MM.1S (cell line): ENCODE data around the gene CA10.

ENCODE experiments used
- DNase-seq: peaks from one replicate; pipeline ENCODE4 v3.0.0-alpha.2; 2015
- H2AFZ ChIP-seq: fragments of 300-600 bp; sonication (generic); 2 replicates; pipeline ENCODE4 v1.6.0; 2016; ENCODE audit warnings: antibody characterized with exemption, low read length
- H3F3A ChIP-seq: fragments of 300-600 bp; sonication (generic); 2 replicates; pipeline ENCODE4 v1.6.1; 2016; ENCODE audit warnings: mild to moderate bottlenecking, antibody characterized with exemption, low read length, moderate library complexity, mixed read lengths; ENCODE audit not compliant: insufficient read depth
- H3K27ac ChIP-seq: fragments of 300-600 bp; sonication (generic); 2 replicates; pipeline ENCODE4 v1.5.1; 2016; ENCODE audit warnings: mild to moderate bottlenecking, low read length
- H3K27me3 ChIP-seq: fragments of 300-600 bp; sonication (generic); replicated peaks from 2 replicates; pipeline ENCODE4 v1.6.0; 2016; ENCODE audit warnings: low read length; ENCODE audit not compliant: insufficient read depth
- H3K36me3 ChIP-seq: fragments of 300-600 bp; sonication (generic); replicated peaks from 2 replicates; pipeline ENCODE4 v1.6.1; 2016; ENCODE audit warnings: mild to moderate bottlenecking, low read length, mixed read lengths; ENCODE audit not compliant: insufficient read depth
- H3K4me1 ChIP-seq: fragments of 300-600 bp; sonication (generic); 2 replicates; pipeline ENCODE4 v1.6.1; 2016; ENCODE audit warnings: low read length, mixed read lengths
- H3K4me2 ChIP-seq: fragments of 300-600 bp; sonication (generic); 2 replicates; pipeline ENCODE4 v1.6.0; 2016; ENCODE audit warnings: low read depth, low read length
- H3K4me3 ChIP-seq: fragments of 300-600 bp; sonication (generic); 2 replicates; pipeline ENCODE4 v1.5.1; 2016; ENCODE audit warnings: low read length, mixed read lengths
- H3K79me2 ChIP-seq: fragments of 300-600 bp; sonication (generic); 2 replicates; pipeline ENCODE4 v1.6.1; 2016; ENCODE audit warnings: mixed run types, low read length, mixed read lengths
- H3K9ac ChIP-seq: fragments of 300-600 bp; sonication (generic); 2 replicates; pipeline ENCODE4 v1.6.1; 2016; ENCODE audit warnings: low read length, mixed read lengths
- H3K9me2 ChIP-seq: fragments of 300-600 bp; sonication (generic); replicated peaks from 2 replicates; pipeline ENCODE4 v1.6.1; 2016; ENCODE audit warnings: mild to moderate bottlenecking, low read length, mixed read lengths; ENCODE audit not compliant: insufficient read depth
- H3K9me3 ChIP-seq: fragments of 300-600 bp; sonication (generic); replicated peaks from 2 replicates; pipeline ENCODE4 v1.6.1; 2016; ENCODE audit warnings: mild to moderate bottlenecking, low read length, mixed read lengths; ENCODE audit not compliant: insufficient read depth
- H4K20me1 ChIP-seq: fragments of 300-600 bp; sonication (generic); 2 replicates; pipeline ENCODE4 v1.6.1; 2016; ENCODE audit warnings: mild to moderate bottlenecking, low read length, moderate library complexity, mixed read lengths; ENCODE audit not compliant: insufficient read depth
- CTCF ChIP-seq: fragments of 300-600 bp; sonication (generic); IDR thresholded peaks from 2 replicates; pipeline ENCODE4 v1.5.1; 2016; ENCODE audit warnings: antibody characterized with exemption, low read length, mixed read lengths
- EZH2 ChIP-seq: fragments of 300-600 bp; sonication (generic); optimal IDR thresholded peaks from 2 replicates; pipeline ENCODE3; 2017; ENCODE audit warnings: low read depth, mild to moderate bottlenecking, antibody characterized with exemption, low read length, mixed read lengths
- EZH2phosphoT487 ChIP-seq: fragments of 300-600 bp; sonication (generic); IDR thresholded peaks from 2 replicates; pipeline ENCODE4 v1.6.1; 2018; ENCODE audit warnings: antibody characterized with exemption, low read length

The CA10 gene

GRCh38 chr17:51682115-51682514, 476.4 kb downstream of the CA10 start:
- Histone ChIP-seq H3K4me3 (0 out of 2 replicates have a peak overlapping the region, but pooled peaks have one; percentile 2), H3K4me2 (peak overlapping the region; percentile 50; the same call in 1 of the 2 replicates), H3K79me2 (no peaks in the 10 kb centered on the region), H3K4me1 (peaks cover 24% of the 10 kb centered on the region), H4K20me1 (no peaks in the 10 kb centered on the region), H3K27me3 (no peaks in the 10 kb centered on the region), H3K9me3 (no peaks in the 10 kb centered on the region), H2AFZ (peak overlapping the region; percentile 37; the same call in 1 of the 2 replicates), H3K36me3 (no peaks in the 10 kb centered on the region), H3K27ac (peak overlapping the region; percentile 60; the same call in 1 of the 2 replicates), H3K9ac (no peak overlapping the region), H3F3A (no peaks in the 10 kb centered on the region), H3K9me2 (no peaks in the 10 kb centered on the region)
- peak; percentile 88 for DNase-seq
- TF ChIP-seq CTCF: no peak
- TF ChIP-seq EZH2: no peak
- no peak for TF ChIP-seq EZH2phosphoT487

DNA sequence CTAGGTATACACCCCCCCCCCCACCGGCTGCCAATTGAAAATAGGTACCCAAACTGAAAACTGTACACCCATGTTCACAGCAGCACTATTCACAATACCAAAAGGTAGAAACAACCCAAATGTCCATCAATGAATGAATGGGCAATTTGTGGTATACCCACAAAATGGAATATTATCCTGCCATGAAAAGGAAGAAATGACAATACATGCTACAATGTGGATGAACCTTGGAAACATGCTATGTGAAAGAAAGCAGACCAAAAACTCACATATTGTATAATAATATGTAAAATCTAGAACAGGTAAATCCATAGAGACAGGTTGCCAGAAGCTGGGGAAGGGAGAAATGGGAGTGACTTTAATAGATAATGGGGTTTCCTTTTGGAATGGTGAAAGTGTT, 480.6 kb downstream of the CA10 start:
- Histone ChIP-seq H3K4me3 (no peak overlapping the region), H3K27me3 (no peaks in the 10 kb centered on the region), H3K9me2 (no peaks in the 10 kb centered on the region), H2AFZ (no peak overlapping the region), H3K9ac (no peak overlapping the region), H3K36me3 (no peaks in the 10 kb centered on the region), H3K79me2 (no peaks in the 10 kb centered on the region), H3K9me3 (no peaks in the 10 kb centered on the region), H3K4me2 (no peak overlapping the region), H3K4me1 (peaks cover 29% of the 10 kb centered on the region), H3F3A (no peaks in the 10 kb centered on the region), H4K20me1 (no peaks in the 10 kb centered on the region), H3K27ac (no peak overlapping the region)
- TF ChIP-seq EZH2phosphoT487 (no peak), EZH2 (no peak), CTCF (no peak)
- no peak for DNase-seq

DNA sequence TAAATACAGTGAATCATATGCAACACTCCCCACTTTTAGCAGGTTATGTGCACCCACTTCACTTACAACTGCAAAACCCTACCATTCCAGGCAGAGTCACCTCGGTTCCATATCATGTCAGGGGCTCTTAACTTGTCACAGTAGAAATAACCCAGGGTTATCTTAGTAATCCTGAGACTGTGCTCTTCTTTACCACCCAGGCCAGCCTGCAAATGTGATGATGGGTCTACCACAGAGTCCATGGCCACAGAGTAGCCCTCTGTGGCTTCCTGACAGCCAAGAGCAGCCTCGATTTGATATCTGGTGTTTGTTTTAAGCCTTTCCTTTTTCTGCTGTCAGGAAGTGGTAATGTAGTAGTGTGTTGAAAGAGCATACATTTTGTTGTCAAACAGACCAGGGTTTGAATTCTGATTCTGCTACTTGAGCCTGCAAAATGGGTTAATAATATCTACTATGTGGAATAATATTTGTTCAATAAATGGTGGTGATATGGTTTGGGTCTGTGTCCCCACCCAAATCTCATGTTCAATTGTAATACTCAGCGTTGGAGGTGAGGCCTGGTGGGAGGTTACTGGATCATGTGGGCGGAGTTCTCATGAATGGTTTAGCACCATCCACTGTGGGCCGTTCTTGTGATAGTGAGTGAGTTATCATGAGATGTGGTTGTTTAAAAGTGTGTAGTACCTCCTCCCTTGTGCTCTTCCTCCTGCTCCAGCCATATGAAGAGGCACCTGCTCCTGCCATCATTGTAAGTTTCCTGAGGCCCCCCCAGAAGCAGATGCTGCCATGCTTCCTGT, 481.6 kb downstream of the CA10 start:
- H3K4me2 ChIP-seq: no peak overlapping the region
- H3K9me2 ChIP-seq: no peaks in the 10 kb centered on the region
- TF ChIP-seq EZH2 (no peak), EZH2phosphoT487 (no peak), CTCF (no peak)

More for the DNA sequence above, 481.6 kb downstream of the CA10 start:
- Histone ChIP-seq H3K9ac (no peak overlapping the region), H3K27ac (no peak overlapping the region), H3K79me2 (no peaks in the 10 kb centered on the region), H3F3A (no peaks in the 10 kb centered on the region), H3K4me3 (no peak overlapping the region), H3K27me3 (no peaks in the 10 kb centered on the region), H4K20me1 (no peaks in the 10 kb centered on the region), H3K9me3 (no peaks in the 10 kb centered on the region), H3K36me3 (no peaks in the 10 kb centered on the region), H2AFZ (no peak overlapping the region), H3K4me1 (peaks cover 20% of the 10 kb centered on the region)
- peak; percentile 25 for DNase-seq
